GM12873 (cell line): ENCODE measurements around the gene PNPLA1.

Experiments used
- TF ChIP-seq, protein P1 (sequence below): IDR thresholded peaks from 2 replicates; pipeline ENCODE4 v1.5.1; 2012; ENCODE audit warnings: low read depth, mild to moderate bottlenecking, moderate library complexity, low read length, control low read depth; ENCODE audit not compliant: insufficient read depth; ENCODE audit errors: missing control alignments

The PNPLA1 gene

GRCh38 chr6:36330366-36330765 is 60.5 kb downstream of the PNPLA1 start:
- TF ChIP-seq, protein P1, sequence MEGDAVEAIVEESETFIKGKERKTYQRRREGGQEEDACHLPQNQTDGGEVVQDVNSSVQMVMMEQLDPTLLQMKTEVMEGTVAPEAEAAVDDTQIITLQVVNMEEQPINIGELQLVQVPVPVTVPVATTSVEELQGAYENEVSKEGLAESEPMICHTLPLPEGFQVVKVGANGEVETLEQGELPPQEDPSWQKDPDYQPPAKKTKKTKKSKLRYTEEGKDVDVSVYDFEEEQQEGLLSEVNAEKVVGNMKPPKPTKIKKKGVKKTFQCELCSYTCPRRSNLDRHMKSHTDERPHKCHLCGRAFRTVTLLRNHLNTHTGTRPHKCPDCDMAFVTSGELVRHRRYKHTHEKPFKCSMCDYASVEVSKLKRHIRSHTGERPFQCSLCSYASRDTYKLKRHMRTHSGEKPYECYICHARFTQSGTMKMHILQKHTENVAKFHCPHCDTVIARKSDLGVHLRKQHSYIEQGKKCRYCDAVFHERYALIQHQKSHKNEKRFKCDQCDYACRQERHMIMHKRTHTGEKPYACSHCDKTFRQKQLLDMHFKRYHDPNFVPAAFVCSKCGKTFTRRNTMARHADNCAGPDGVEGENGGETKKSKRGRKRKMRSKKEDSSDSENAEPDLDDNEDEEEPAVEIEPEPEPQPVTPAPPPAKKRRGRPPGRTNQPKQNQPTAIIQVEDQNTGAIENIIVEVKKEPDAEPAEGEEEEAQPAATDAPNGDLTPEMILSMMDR, result no peak

DNA sequence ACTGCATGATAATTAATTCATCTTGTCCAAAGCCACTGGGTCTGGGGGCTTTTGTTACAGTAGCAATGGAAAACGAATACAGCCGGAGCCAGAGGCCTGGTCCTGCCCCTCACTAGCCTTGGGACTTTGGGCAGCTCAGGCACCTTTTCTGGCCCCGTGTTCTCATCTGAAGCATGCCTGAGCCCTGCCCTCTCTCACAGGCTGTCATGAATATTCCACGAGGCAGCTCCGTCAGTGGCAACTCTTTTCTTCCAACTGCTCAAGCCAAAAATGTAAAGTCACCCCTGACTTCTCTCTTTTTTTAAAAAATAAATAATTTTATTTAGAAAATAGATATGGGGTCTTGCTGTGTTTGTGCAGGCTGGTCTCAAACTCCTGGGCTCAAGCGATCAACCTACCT is 61.5 kb downstream of the PNPLA1 start:
- TF ChIP-seq, protein P1, result no peak

DNA sequence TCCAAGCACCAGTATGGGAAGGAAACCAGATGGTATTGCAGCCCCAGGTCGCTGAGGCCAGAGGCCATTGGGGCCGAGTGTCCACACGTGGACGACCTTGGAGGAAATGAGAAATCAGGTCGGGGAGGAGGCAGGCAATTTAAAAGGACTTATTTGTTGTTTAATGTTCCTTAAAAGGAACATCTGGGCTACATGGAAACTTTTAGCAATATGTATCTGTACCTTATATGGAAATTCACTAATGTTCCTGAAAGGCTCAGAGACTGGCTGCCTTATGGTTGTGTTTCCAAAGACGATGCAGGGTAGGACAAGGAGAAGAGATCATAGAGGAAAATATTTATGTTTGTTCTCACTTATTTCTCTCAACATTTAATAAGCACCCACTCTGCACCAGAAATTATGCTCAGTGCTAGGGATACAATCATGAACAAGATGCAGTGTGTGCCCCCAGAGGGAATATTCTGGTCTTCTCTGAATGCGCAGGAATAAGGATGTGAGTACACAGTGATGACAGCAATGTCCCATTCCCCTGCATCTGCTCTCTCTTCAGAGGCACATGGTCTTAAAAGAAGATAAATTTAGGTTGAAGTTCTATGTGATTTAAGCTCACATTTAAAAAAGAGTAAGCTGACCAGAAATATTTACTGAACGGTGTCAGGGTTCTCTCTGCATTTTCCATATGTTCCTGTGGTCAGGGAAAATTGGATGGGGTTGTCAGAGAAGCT is 63.5 kb downstream of the PNPLA1 start:
- TF ChIP-seq, protein P1, result no peak

- TF ChIP-seq, protein P1, result no peak
These were observed 64.3 kb downstream of the PNPLA1 start for GRCh38 chr6:36333931-36334725.

GRCh38 chr6:36334832-36335459 is 65.1 kb downstream of the PNPLA1 start:
- TF ChIP-seq, protein P1, result no peak

- TF ChIP-seq, protein P1, result no peak
These were observed 65.8 kb downstream of the PNPLA1 start for GRCh38 chr6:36335465-36336207.

DNA sequence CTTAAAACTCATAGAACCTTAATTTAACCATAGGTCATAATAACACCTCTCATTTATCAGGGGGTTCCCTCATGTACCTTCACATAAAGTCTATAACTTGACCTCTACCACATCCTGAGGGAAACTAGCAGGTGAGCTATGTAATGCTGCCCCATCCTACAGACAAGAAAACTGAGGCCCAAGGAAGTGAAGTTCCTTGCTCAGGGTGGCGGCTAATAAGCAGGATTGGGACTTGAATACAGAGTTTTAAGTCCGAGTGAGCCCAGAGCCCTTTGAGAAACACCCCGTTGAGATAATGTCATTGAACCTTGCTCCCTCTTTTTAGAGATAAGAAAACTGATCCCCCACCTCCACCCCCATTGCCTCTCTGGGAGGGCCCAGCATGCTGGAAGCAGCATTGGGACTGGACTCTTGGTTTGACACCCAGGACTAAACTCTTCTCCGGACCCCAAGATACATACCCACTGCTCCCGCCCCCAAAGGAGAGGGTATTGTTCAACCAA is 66.4 kb downstream of the PNPLA1 start:
- TF ChIP-seq, protein P1, result no peak
